Fibroblast of skin of right quadriceps (primary cell): ENCODE results near the gene HSF4.
"Not testable (repeated sequence)": the region's sequence is repeated elsewhere in the genome, so short reads cannot be mapped to it uniquely, and the experiment has no call there.

Source experiments
- DNase-seq: peaks from one replicate; pipeline ENCODE4 v3.0.0-alpha.2; 2013

The HSF4 gene

GRCh38 chr16:67164599-67165061, at the start of gene HSF4:
Gene HSF4, plus strand, starts transcription at chr16:67164745. Its CDS starts 67 bp downstream, at chr16:67164812.
- no peak for DNase-seq

- DNase-seq: peak; percentile 17
These were observed 49.8 kb upstream of the HSF4 start for GRCh38 chr16:67114793-67115192.

- DNase-seq: peak; percentile 90
These were observed 48.9 kb upstream of the HSF4 start for GRCh38 chr16:67115639-67116038.

- no peak for DNase-seq
These were observed 47.9 kb upstream of the HSF4 start for GRCh38 chr16:67116388-67117311.

- DNase-seq: no peak
These were observed 46.8 kb upstream of the HSF4 start for GRCh38 chr16:67117716-67118115.

GRCh38 chr16:67120025-67120424, 44.5 kb upstream of the HSF4 start:
- DNase-seq: no peak

- not testable (repeated sequence) for DNase-seq
These were observed 41.7 kb upstream of the HSF4 start for GRCh38 chr16:67122799-67123198.

GRCh38 chr16:67128417-67128816, 36.1 kb upstream of the HSF4 start:
- DNase-seq: no peak

GRCh38 chr16:67128887-67129286, 35.7 kb upstream of the HSF4 start:
- no peak for DNase-seq

GRCh38 chr16:67129422-67129821, 35.1 kb upstream of the HSF4 start:
- no peak for DNase-seq

- no peak for DNase-seq
These were observed 26.9 kb upstream of the HSF4 start for GRCh38 chr16:67137605-67138004.

GRCh38 chr16:67141391-67141790, 23.2 kb upstream of the HSF4 start:
- DNase-seq: no peak

- no peak for DNase-seq
These were observed 22.2 kb upstream of the HSF4 start for GRCh38 chr16:67142342-67142741.

- DNase-seq: no peak
These were observed 19.6 kb upstream of the HSF4 start for GRCh38 chr16:67144943-67145342.

- no peak for DNase-seq
These were observed 18.8 kb upstream of the HSF4 start for GRCh38 chr16:67145746-67146145.

GRCh38 chr16:67146523-67147357, 17.8 kb upstream of the HSF4 start:
- no peak for DNase-seq

- no peak for DNase-seq
These were observed 17.0 kb upstream of the HSF4 start for GRCh38 chr16:67147437-67148140.

- DNase-seq: no peak
These were observed 16.3 kb upstream of the HSF4 start for GRCh38 chr16:67148221-67148620.

GRCh38 chr16:67148656-67149275, 15.8 kb upstream of the HSF4 start:
- no peak for DNase-seq

- DNase-seq: no peak
These were observed 15.1 kb upstream of the HSF4 start for GRCh38 chr16:67149276-67150046.

- DNase-seq: peak; percentile 78
These were observed 14.3 kb upstream of the HSF4 start for GRCh38 chr16:67150047-67150832.
